Fibroblast of villous mesenchyme (primary cell): Measurements from ENCODE around the gene C18orf63. TPM values are rescaled to one million over a fixed set of nuclear protein-coding genes. Genes with fewer than 3 reads are reported as not detected.

ENCODE experiments used
- DNase-seq: peaks from one replicate; pipeline ENCODE4 v3.0.0-alpha.2; 2010; ENCODE audit warnings: low read depth
- H3K4me3 ChIP-seq: 2 replicates; pipeline ENCODE4 v1.5.1; 2011; ENCODE audit warnings: low read depth, mild to moderate bottlenecking, low read length
- CTCF ChIP-seq: IDR thresholded peaks from 2 replicates; pipeline ENCODE4 v1.5.1; 2012; ENCODE audit warnings: low read depth, mild to moderate bottlenecking, low read length; ENCODE audit not compliant: insufficient read depth
- total RNA-seq: library from RNA; depleted of rRNA; stranded (reverse); fragments of >200 nt; gene quantifications from 2 replicates; pipeline ENCODE4 v1.2.3, GENCODE V29; 2012

Gene C18orf63
- total RNA-seq, 1 donor, result not detected

GRCh38 chr18:74274700-74275099, 40.9 kb upstream of the C18orf63 start:
- H3K4me3 ChIP-seq, result no peak overlapping the region
- TF ChIP-seq CTCF, result no peak

GRCh38 chr18:74275736-74276135, 39.9 kb upstream of the C18orf63 start:
- DNase-seq, result no peak
- no peak overlapping the region for H3K4me3 ChIP-seq
- TF ChIP-seq CTCF, result no peak

More at GRCh38 chr18:74274700-74275099, 40.9 kb upstream of the C18orf63 start:
- peak; percentile 55 for DNase-seq

GRCh38 chr18:74276609-74277008, 39.0 kb upstream of the C18orf63 start:
- H3K4me3 ChIP-seq, result no peak overlapping the region
- no peak for DNase-seq
- TF ChIP-seq CTCF, result no peak

- TF ChIP-seq CTCF, result no peak
- no peak overlapping the region for H3K4me3 ChIP-seq
- no peak for DNase-seq
Observed at GRCh38 chr18:74277296-74277695, 38.3 kb upstream of the C18orf63 start.

- TF ChIP-seq CTCF, result no peak
- no peak for DNase-seq
- H3K4me3 ChIP-seq, result no peak overlapping the region
Observed at GRCh38 chr18:74278058-74278457, 37.6 kb upstream of the C18orf63 start.

GRCh38 chr18:74278983-74279382, 36.7 kb upstream of the C18orf63 start:
- no peak for DNase-seq
- TF ChIP-seq CTCF, result no peak
- H3K4me3 ChIP-seq, result no peak overlapping the region
